EH (cell line): ENCODE data around the gene PSPC1.
"Not testable (repeated sequence)": the region's sequence is repeated elsewhere in the genome, so short reads cannot be mapped to it uniquely, and the experiment has no call there.

Experiments used
- DNase-seq: peaks from one replicate; pipeline ENCODE4 v3.0.0-alpha.2; 2015; ENCODE audit warnings: low read depth

Gene PSPC1, protein sequence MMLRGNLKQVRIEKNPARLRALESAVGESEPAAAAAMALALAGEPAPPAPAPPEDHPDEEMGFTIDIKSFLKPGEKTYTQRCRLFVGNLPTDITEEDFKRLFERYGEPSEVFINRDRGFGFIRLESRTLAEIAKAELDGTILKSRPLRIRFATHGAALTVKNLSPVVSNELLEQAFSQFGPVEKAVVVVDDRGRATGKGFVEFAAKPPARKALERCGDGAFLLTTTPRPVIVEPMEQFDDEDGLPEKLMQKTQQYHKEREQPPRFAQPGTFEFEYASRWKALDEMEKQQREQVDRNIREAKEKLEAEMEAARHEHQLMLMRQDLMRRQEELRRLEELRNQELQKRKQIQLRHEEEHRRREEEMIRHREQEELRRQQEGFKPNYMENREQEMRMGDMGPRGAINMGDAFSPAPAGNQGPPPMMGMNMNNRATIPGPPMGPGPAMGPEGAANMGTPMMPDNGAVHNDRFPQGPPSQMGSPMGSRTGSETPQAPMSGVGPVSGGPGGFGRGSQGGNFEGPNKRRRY

GRCh38 chr13:19782727-19783682 lies at the start of gene PSPC1:
TSS of gene PSPC1 (minus strand) at chr13:19782945. CDS start at chr13:19782757, 188 bp downstream.
- peak; percentile 95 for DNase-seq

- no peak for DNase-seq
Observed at GRCh38 chr13:19822673-19823072, 39.9 kb upstream of the PSPC1 start.

DNA sequence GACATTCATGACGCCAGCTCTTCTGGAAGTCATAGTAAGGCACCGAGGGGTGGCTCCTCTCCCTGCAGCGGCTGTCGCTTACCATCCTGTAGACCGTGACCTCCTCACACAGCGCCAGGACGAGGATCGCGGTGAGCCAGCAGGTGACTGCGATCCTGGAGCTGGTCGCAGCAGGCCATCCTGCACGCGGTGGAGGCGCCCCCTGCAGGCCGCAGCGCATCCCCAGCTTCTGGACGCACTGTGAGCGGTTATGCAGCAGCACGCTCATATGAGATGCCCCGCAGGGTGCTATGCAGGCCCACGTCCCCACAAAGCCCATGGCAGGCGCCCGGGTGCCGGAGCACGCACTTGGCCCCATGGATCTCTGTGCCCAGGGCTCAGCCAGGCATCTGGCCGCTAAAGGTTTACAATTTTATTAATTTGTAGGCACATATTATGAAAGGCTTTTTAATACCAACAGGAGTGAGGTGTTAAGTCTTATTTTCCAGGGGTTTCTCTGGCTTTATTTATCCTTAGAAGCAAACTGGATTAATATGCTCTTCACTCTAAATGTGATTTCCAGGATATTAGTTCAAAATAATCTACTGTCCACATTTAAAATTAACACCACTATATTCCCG lies 35.6 kb upstream of the PSPC1 start:
- no peak for DNase-seq

DNA sequence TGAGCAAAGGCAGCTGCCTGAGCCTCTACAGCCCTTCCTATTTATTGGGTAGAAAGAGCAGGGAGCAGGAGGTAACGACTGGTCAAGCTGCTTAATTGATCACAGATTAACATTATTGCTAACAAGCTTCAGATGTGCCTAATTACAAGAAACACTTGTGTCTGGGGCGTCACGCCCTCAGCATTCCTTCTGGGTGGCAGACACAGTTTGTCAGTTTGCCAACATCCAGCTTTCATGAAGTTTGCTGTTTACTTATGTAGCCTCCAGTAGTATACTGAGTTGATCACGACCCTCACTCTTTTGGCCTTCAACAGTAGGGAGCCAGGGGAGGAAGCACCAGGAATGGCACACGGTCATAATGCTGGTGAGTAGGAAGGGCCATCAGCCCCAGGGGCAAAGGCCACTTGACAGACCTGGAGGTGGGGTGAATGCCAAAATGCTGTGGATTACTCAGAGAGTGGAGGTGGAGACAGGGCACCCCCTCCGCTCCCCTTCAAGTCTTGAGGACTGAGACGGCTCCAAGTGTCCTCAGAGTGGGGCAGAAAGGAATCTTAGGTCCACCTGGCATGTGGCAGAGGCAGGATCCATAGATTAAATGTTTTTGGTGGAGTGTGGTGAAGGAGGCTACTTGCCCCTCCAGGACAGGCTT lies 34.9 kb upstream of the PSPC1 start:
- DNase-seq = no peak

DNA sequence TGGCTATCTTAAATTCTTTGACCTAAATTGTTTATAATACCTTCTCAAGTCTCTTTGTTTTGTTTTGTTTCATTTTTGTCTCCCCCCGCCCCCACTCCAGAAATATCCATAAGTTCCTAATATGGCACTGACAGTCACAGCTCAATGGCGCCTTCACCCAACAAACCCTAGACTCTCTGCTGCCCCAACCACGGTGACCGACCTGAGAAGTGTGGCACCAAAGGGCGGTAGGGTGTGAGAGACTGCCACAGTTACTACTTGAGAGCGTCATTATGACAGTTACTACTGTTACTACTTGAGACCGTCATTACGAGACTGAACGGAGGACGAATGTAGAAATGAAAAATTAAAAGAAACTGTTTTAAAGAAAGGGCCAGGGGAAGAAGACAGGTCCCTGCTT lies 34.4 kb upstream of the PSPC1 start:
- no peak for DNase-seq

GRCh38 chr13:19815842-19816241 lies 33.1 kb upstream of the PSPC1 start:
- not testable (repeated sequence) for DNase-seq

DNA sequence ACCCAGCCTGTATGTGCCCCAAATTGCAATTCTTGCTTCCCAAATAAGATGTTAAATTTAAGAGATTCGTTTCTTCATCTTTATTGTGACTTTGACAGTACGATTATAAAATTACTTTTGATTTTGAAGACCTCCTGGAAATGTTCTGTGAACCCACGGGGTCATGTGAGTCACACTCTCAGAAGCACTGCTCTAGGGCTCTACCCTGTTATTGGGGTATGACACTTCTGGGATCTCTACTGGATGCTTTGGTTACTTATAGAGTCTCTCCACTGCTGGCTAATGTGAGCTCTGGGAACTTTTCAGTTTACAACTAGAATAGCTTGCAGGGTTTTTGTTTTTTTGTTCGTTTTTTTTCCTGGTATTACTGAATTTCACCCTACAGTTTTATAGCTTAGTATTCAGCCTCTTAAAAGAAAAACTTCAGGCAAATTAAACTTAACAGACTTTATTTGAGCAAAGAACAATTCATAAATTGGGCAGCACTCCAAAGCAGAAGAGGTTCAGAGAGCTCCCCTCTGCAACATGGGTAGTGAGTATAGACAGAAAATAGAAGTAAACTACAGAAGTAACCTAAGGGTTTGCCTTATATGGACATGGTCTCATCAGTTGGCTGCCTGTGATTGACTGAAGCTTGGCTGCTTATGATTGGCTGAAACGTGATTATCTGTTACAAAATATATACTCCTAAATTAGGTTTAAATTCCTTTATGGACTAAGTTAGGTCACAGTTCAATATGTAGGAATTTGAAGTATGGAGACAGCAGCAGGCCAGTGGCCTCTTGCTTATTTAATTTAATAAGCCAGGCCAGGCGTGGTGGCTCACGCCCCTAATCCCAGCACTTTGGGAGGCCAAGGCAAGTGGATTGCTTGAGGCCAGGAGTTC lies 28.5 kb upstream of the PSPC1 start:
- DNase-seq = peak; percentile 64

DNA sequence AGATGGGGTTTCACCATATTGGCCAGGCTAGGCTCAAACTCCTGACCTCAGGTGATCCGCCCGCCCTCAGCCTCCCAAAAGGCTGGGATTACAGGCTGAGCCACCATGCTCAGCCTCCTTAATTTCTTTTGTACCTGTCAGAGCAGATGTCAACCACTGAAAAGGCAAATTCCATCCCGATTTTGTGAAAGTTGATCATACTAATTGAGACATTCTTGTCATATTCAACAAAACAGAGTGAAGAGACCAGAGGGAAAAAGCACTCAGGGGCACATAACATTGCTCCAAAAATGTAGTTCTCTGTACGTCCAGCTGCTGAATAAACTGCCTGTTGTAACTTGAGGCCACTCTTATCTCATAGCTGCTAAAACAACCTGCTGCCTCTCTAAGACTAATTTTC lies 27.4 kb upstream of the PSPC1 start:
- DNase-seq = no peak

GRCh38 chr13:19805765-19806164 lies 23.0 kb upstream of the PSPC1 start:
- no peak for DNase-seq

DNA sequence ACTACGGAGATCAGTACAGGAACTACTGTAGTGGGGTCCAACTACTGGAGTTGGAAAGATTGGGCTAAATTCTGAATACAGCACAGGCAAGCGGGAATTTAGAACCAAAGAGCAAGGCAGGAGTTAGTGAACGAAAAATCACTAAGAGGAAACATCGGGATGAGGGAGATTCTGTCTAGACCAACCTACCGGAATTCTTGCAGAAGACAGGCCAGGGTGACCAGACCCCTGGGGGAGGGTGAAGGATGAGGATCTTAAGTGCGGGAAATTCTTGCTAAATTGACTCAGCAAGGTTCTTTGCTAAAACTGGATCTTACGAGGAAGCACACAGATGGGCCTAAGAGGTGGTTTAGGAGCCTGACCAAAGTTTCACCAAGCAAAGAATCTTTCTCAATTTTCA lies 13.2 kb upstream of the PSPC1 start:
- DNase-seq = no peak

DNA sequence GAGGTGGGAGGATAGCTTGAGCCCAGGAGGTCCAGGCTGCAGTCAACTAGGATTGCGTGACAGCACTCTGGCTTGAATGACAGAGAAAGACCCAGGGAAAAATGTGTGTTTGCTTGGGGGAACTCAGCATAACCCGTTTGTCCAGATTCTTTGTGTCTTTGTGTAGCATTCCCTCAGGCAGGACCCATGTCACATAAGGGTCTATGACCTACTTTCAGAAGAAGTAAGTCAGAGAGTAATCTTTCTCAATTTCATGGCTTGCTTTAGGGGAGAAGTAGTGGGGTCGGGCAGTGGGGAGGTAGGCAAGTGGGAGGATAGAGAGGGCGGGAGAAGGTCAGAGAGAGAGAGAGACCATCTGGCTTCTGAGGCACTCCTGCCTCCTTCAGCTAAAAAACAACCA lies 11.9 kb upstream of the PSPC1 start:
- DNase-seq = no peak

DNA sequence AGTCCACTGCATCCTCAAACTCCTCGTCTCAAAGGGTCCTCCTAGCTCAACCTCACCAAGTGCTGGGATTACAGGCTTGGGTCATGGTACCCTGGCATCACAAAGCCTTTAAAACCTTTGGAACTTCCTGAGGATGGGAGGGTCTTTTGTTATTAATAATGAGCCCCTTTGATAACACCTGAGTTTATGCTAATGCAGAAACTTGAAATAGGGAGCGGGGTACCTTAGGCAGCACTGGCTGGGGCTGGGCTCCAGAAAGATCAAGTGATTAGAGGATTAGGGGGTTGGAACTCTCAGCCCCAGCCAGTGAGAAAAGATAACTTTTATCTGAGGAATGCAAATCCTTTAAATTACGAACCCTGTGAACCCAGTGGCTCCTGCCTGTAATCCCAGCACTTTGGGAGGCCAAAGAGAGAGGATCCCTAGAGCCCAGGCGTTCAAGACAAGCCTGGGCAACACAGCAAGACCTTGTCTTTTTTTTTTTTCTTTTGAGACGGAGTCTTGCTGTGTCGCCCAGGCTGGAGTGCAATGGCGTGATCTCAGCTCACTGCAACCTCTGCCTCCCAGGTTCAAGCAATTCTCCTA lies 9.3 kb upstream of the PSPC1 start:
- DNase-seq = no peak

DNA sequence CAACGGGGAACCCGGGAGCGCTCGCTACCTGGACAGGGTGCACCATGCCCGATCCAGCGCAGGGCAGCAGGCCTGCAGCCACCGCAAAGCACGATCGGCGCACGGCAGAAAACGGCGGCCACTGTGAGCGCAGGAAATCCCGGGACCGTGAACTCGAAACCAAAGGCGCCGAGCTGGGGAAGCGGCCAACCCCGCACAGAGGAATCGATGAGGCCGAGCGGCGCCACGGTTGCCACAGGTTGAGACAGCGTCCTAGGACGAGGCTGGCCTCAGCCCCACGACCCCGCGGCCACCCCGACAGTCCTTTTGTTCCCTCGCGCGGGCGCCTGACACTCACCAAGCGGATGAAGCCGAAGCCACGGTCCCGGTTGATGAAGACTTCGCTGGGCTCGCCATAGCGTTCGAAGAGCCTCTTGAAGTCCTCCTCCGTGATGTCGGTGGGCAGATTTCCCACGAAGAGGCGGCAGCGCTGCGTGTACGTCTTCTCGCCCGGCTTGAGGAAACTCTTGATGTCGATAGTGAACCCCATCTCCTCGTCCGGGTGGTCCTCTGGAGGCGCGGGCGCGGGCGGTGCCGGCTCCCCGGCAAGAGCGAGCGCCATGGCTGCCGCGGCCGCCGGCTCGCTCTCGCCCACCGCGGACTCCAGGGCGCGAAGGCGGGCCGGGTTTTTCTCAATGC lies 557 bp downstream of the PSPC1 start:
- peak; percentile 65 for DNase-seq

DNA sequence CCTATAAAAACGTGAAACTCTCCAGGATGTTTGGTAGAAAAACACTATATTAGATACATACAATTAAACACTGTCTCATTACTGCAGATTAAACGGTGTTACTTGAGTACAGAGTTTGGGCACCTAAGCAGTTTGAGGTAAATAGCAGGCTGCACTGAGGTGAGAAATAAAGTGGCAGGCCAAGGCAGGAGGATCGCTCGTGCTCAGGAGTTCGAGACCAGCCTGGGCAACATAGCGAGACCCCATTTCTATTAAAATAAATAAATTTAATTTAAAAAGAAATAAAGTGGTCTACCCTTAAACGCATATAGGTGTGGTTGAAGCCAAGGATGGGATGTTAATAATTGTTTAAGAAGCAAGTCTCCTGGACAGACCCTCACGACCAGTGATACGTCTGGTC lies 1.2 kb downstream of the PSPC1 start:
- DNase-seq = no peak

GRCh38 chr13:19780753-19781418 lies 1.9 kb downstream of the PSPC1 start:
- not testable (repeated sequence) for DNase-seq

GRCh38 chr13:19772306-19772705 lies 10.4 kb downstream of the PSPC1 start:
- peak; percentile 42 for DNase-seq

GRCh38 chr13:19769854-19770253 lies 12.9 kb downstream of the PSPC1 start:
- DNase-seq = no peak

- no peak for DNase-seq
Observed at GRCh38 chr13:19767966-19768365, 14.8 kb downstream of the PSPC1 start.

GRCh38 chr13:19766591-19766990 lies 16.2 kb downstream of the PSPC1 start:
- DNase-seq = no peak
